Caki2 (cell line): ENCODE data around the gene PLPP1. TPM values are rescaled to one million over a fixed set of nuclear protein-coding genes. Genes with fewer than 3 reads are reported as not detected.

Experiments
- DNase-seq: peaks from one replicate; pipeline ENCODE4 v3.0.0-alpha.2; 2015; ENCODE audit warnings: low read depth
- in situ Hi-C: cut with HindIII; loops from 2 replicates; pipeline ENCODE4 v1.10.0; 2016; ENCODE audit warnings: low sequenced_read_pairs, low pct_unique_long_range_greater_than_20kb, mixed read lengths
- total RNA-seq: library from RNA; depleted of rRNA; stranded (reverse); fragments of >200 nt; shearing (Covaris generic); gene quantifications from 2 replicates; pipeline ENCODE4 v1.2.3, GENCODE V29; 2014; ENCODE audit warnings: low replicate concordance

The PLPP1 gene
- total RNA-seq, 1 experiment from 2014 or later, result 20.7 TPM

DNA sequence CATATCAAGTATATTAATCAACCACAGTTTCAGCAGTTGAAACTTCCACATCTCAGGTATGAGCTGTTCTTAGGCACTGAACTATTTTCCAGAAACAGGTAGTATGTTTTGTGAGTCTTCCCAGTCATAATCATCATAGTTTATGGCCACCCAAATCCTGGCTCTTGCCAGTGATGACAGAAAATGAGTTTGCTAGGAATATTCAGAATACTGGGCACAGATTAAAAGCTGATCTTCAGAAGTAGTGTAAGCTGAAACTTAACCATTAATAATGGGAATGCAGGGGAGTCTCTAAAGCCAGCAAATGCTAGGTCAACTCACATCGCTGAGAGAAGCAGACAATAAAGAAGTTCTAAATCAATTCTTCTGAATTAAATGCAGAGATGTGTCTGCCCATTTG is 64.5 kb downstream of the PLPP1 start:
- in situ Hi-C loops, result no loop called here

DNA sequence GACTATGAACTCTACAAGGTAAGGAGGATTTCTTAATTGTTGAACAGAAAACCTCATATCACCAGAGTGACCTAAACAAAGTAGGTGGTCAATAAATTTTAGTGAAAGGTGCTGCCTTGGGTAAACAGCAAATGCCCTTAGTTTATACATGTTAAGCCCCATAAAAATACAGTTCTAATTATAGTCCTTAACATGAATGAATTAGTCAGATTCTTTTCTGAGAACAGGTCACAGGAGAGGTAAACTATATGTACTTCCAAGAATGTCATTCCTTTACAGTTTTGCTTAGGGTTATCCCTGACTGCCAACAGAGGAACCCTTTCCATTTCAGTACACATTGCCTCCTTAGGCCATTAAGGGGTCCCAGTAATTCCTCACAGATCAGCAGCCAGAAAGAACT is 64.9 kb downstream of the PLPP1 start:
- in situ Hi-C loops, result no loop called here
- DNase-seq, result no peak

More for the DNA sequence above, 64.5 kb downstream of the PLPP1 start:
- DNase-seq, result no peak

GRCh38 chr5:55467862-55468551 is 66.8 kb downstream of the PLPP1 start:
- no peak for DNase-seq
- in situ Hi-C loops, result no loop called here

GRCh38 chr5:55463613-55464012 is 71.2 kb downstream of the PLPP1 start:
- no peak for DNase-seq
- in situ Hi-C loops, result no loop called here

DNA sequence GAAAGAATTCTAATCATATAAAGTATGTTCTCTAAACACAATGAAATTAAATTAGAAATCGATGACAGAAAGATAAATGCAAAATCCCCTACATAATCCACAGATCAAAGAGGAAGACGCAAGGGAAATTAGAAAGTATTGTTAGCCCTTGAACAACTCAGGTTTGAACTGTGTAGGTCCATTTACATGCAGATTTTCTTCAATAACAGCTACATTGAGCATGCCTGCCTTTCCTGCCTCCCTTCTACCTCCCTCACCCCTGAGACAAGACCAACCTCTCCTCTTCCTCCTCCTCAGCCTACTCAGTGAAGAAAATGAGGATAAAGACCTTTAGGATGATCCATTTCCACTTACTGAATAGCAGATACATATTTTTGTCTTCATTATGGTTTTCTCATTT is 75.2 kb downstream of the PLPP1 start:
- in situ Hi-C loops, result no loop called here
- DNase-seq, result no peak

DNA sequence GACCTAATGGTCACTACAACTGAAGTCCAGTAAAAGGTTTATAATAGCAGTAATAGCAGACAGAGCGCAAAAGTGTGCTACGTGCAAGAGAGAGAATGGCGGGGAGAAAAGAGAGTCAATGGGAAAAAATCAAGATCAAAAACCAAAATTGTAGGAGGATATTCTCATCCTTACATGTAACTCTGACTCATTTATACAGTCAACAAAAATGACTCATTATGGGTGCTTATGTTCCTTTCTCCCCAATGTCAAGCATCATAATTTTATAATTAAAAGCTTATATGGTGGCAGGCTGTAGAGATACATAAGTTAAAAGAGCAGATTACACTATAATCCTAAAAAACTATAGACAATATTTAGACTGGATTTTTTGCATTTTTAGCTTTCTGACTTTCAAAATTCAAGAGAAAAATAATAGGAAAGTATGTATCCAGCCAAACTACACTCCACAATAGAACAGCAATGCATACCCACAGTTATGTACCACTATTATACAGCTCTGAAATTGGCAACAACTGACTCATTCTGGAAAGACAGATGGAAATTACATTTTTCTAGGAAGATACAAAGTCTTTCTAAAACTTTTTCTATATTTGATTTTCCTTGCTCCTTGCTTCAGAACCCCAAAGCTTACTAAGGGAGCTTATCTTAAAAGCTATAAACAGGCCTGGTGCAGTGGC is 78.4 kb downstream of the PLPP1 start:
- no peak for DNase-seq

GRCh38 chr5:55454282-55454681 is 80.5 kb downstream of the PLPP1 start:
- in situ Hi-C loops, result no loop called here
- DNase-seq, result no peak

More for the DNA sequence above, 78.4 kb downstream of the PLPP1 start:
- in situ Hi-C loops, result no loop called here

DNA sequence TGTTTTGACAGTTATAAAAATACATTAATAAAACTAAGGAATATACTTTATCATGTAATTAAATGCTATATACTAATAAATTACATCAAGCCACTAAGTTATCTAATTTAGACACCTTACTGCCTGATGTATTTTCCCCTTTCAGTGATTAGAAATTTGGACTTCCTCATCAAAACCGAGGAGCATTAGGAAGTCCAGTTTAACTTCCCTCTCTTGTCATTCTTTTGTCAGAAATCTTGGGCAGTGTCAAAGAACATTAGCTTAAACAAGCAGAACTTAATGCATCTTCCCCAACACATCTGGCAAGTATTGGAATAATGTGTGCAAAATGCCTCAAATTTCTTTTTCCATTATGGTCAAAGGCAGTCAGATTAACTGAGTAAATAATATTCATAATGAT is 81.6 kb downstream of the PLPP1 start:
- DNase-seq, result no peak
- in situ Hi-C loops, result no loop called here

- DNase-seq, result no peak
- in situ Hi-C loops, result no loop called here
Observed at GRCh38 chr5:55451976-55452375, 82.8 kb downstream of the PLPP1 start.

GRCh38 chr5:55450050-55450765 is 84.6 kb downstream of the PLPP1 start:
- DNase-seq, result no peak
- in situ Hi-C loops, result no loop called here

DNA sequence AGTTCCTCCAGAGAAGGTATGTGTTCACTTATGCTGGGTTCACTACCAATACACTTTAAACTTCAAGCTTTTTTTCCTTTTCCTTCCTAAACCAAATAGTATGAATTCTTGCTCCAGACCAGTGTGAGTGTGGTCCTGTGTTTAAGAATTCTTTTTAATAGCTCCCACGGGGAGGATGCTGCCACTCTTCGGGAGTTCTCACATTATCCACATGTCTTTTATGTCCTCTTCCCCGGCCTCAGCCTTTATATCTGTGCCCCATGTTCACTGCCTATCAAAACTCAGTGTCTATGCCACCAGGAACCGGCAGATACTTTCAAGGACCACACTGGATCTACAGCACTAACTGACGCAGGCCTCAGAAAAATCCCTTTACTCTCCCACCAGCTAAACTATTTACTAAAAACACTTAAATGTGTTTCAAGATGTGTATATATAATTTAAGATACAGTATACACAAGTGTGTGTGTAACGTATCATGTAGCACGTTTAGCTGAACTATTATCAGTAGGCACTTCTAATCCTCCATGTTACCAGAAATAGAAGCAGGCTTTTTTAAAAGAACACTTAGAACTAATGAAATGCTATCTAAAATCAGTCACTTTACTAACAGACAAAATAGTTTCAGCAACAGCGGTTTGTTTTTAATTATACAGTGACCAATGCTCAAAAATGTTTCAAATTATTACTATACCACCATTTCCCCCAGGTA is 88.0 kb downstream of the PLPP1 start:
- in situ Hi-C loops, result no loop called here
- no peak for DNase-seq

- in situ Hi-C loops, result no loop called here
- no peak for DNase-seq
Observed at GRCh38 chr5:55445791-55446190, 89.0 kb downstream of the PLPP1 start.

DNA sequence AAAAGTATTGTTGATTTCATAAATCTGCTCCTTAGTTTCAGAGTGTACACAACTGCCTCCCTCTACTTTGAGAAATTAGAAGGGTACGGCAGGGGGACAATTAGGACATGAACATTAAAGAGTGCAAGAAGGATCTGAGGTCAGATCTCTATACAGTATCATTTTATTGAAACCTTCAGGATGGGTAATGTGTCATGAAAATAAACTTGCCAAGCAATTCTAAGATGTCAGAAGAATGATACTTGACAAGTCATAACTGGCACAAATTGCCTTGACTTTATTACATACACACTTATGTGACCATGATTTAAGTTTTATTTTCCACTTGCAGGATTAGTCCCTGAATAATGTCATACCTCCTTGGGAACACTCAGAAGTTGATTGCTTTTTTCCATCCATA is 92.8 kb downstream of the PLPP1 start:
- DNase-seq, result no peak
- in situ Hi-C loops, result no loop called here

DNA sequence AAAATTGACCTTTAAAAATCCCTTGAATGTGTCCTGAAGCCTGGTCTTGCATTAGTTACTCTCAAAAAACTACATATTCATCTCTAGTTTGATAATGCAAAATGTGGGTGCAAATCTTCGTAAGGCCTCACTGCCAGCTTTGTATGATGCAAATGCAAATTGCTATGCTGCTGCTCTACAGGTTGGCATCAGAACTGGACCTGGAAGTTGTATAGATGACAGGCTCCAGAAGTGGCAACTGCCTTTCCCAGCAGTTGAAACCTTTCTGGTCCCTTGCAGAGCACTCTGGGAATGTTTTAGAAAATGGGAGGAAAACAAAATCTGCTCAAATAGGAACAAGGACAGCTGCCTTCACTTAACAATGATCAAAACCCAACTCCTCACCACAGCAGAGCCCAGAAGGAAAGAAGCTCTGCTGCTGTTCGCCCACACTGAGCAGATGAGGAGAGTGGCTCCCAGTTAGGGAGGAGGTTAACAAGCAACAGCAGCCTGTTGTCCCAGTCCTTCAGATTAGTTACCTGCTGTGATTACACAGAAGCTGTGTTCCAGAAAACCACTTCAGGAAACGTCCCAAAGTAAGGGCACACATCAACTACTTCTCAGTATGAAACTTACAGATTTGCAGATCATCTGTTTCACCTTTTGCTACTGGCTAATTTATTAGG is 93.5 kb downstream of the PLPP1 start:
- in situ Hi-C loops, result no loop called here

DNA sequence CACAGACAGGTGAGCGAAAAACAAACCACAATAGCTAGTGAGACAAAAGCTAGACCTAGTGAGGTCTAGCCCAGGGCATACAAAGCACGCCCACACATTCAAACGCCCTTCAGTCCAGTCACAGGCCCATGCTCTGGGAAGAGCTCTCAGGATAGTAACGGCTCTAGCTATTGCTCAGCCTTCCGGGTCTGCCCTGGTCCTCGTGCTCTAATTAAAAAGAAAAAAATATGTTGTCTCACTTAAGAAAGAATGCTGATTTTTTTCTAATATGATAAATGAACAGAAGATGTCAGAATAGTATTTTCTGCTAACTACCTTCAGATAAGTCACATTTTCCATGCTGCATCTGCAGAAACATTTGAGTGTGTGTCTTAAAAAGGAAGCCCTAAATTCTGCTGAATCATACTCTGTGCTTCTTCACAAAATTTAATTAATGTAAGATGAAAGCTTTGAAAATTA is 94.5 kb downstream of the PLPP1 start:
- in situ Hi-C loops, result no loop called here
- no peak for DNase-seq

More for the DNA sequence above, 93.5 kb downstream of the PLPP1 start:
- no peak for DNase-seq

- DNase-seq, result peak; percentile 46
- in situ Hi-C loops, result no loop called here
Observed at GRCh38 chr5:55438998-55439397, 95.8 kb downstream of the PLPP1 start.

DNA sequence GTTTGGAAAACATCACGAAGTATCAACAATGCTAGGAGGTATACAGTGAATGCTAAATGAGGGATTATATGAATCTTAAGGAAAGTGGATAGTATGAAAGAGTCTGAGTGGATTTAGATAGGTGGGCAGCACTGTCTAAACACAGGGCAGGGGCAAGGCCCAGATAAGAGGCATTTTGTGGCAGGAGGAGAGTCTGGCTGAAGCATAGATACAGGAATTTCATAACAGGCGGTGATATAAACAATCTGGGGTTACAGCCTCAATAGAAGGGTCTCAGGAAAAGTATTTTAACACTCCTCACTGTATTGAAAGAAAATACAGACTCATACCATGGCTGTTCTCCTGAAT is 96.9 kb downstream of the PLPP1 start:
- in situ Hi-C loops, result no loop called here
- DNase-seq, result no peak

- in situ Hi-C loops, result no loop called here
- no peak for DNase-seq
Observed at GRCh38 chr5:55437452-55437851, 97.3 kb downstream of the PLPP1 start.
